HEK293 (cell line): ENCODE data around the gene ZNF227.
A peak's percentile ranks its signal among the peaks of the same experiment; 100 is the strongest.

Source experiments
- CTCF ChIA-PET: fragments of 350-600 bp; formaldehyde crosslinking; extraction: SDS; loops from one replicate; lab custom pipeline; 2021; ENCODE audit warnings: antibody characterized with exemption; lab: Yijun Ruan, JAX
- POLR2A ChIA-PET: fragments of 300-600 bp; formaldehyde crosslinking; extraction: SDS; loops from one replicate; lab custom pipeline; 2020; ENCODE audit warnings: antibody characterized with exemption, inconsistent platforms; lab: Yijun Ruan, JAX
- H3K27ac ChIP-seq: fragments of 200-500 bp; sonication (Bioruptor generic); 2 replicates; pipeline ENCODE4 v1.5.1; 2014; ENCODE audit warnings: low read depth, low read length, control low read depth, inconsistent platforms; ENCODE audit errors: extremely low read depth
- H3K36me3 ChIP-seq, 2 experiments: fragments of 200-500 bp in 1 of 2; sonication (Bioruptor generic) in 1 of 2; 1 replicate in 1 of 2; 2 replicates in 1 of 2; pipeline ENCODE4 v1.5.1; 2014 to 2017; ENCODE audit warnings: inconsistent platforms in 2 of 2, low read length in 2 of 2; ENCODE audit not compliant: control insufficient read depth in 2 of 2, insufficient read depth in 1 of 2
- H3K4me1 ChIP-seq: fragments of 200-500 bp; sonication (Bioruptor generic); 2 replicates; pipeline ENCODE4 v1.5.1; 2014; ENCODE audit warnings: mild to moderate bottlenecking, low read length, inconsistent platforms; ENCODE audit not compliant: control insufficient read depth, insufficient read depth
- H3K4me3 ChIP-seq: 2 replicates; pipeline ENCODE4 v1.5.1; 2011; ENCODE audit warnings: low read depth, mild to moderate bottlenecking, control low read depth, low read length, moderate library complexity
- H3K9me3 ChIP-seq: fragments of 200-500 bp; sonication (Bioruptor generic); 2 replicates; pipeline ENCODE4 v1.5.1; 2014; ENCODE audit warnings: low read depth, low read length, inconsistent platforms; ENCODE audit not compliant: control insufficient read depth, insufficient read depth
- AEBP2 ChIP-seq: fragments of 450-650 bp; formaldehyde crosslinking; IDR thresholded peaks from 2 replicates; pipeline ENCODE4 v1.5.1; 2016; ENCODE audit warnings: missing biosample characterization, missing genetic modification characterization, borderline replicate concordance
- BCL11B ChIP-seq: fragments of 450-650 bp; formaldehyde crosslinking; IDR thresholded peaks from 2 replicates; pipeline ENCODE4 v1.5.1; 2016; ENCODE audit warnings: low read depth, missing biosample characterization, missing genetic modification characterization
- GLIS2 ChIP-seq: fragments of 450-650 bp; formaldehyde crosslinking; IDR thresholded peaks from 2 replicates; pipeline ENCODE4 v1.5.1; 2016; ENCODE audit warnings: missing biosample characterization, missing genetic modification characterization
- HOXA7 ChIP-seq: sonication (generic); formaldehyde crosslinking; IDR thresholded peaks from 2 replicates; pipeline ENCODE4 v1.8.1; 2022; ENCODE audit warnings: missing genetic modification reagents, borderline replicate concordance
- SP7 ChIP-seq: fragments of 450-650 bp; formaldehyde crosslinking; IDR thresholded peaks from 2 replicates; pipeline ENCODE4 v1.5.1; 2016; ENCODE audit warnings: missing biosample characterization, missing genetic modification characterization
- ZBTB21 ChIP-seq: fragments of 450-650 bp; formaldehyde crosslinking; IDR thresholded peaks from 2 replicates; pipeline ENCODE4 v1.5.1; 2017; ENCODE audit warnings: missing biosample characterization, missing genetic modification characterization
- ZFP41 ChIP-seq: fragments of 450-650 bp; formaldehyde crosslinking; IDR thresholded peaks from 2 replicates; pipeline ENCODE4 v1.5.1; 2016; ENCODE audit warnings: missing biosample characterization, missing genetic modification characterization, borderline replicate concordance
- ZNF133 ChIP-seq: fragments of 450-650 bp; formaldehyde crosslinking; IDR thresholded peaks from 2 replicates; pipeline ENCODE4 v1.5.1; 2016; ENCODE audit warnings: missing biosample characterization, missing genetic modification characterization
- ZNF140 ChIP-seq: fragments of 450-650 bp; formaldehyde crosslinking; IDR thresholded peaks from 2 replicates; pipeline ENCODE4 v1.5.1; 2016; ENCODE audit warnings: missing biosample characterization, missing genetic modification characterization
- ZNF175 ChIP-seq: fragments of 450-650 bp; formaldehyde crosslinking; IDR thresholded peaks from 2 replicates; pipeline ENCODE4 v1.5.1; 2016; ENCODE audit warnings: missing biosample characterization, missing genetic modification characterization
- ZNF23 ChIP-seq: fragments of 450-650 bp; formaldehyde crosslinking; IDR thresholded peaks from 2 replicates; pipeline ENCODE4 v1.5.1; 2016; ENCODE audit warnings: missing biosample characterization, missing genetic modification characterization, borderline replicate concordance
- ZNF280C ChIP-seq: fragments of 450-650 bp; formaldehyde crosslinking; IDR thresholded peaks from 2 replicates; pipeline ENCODE4 v1.5.1; 2016; ENCODE audit warnings: missing biosample characterization, missing genetic modification characterization
- ZNF394 ChIP-seq: fragments of 450-650 bp; formaldehyde crosslinking; IDR thresholded peaks from 2 replicates; pipeline ENCODE4 v1.5.1; 2016; ENCODE audit warnings: missing biosample characterization, missing genetic modification characterization, mild to moderate bottlenecking, moderate library complexity, borderline replicate concordance
- ZNF449 ChIP-seq: fragments of 450-650 bp; formaldehyde crosslinking; IDR thresholded peaks from 2 replicates; pipeline ENCODE4 v1.5.1; 2017; ENCODE audit warnings: missing biosample characterization, mild to moderate bottlenecking, missing genetic modification characterization, moderate library complexity
- ZNF514 ChIP-seq: fragments of 450-650 bp; formaldehyde crosslinking; IDR thresholded peaks from 2 replicates; pipeline ENCODE4 v1.5.1; 2016; ENCODE audit warnings: missing biosample characterization, missing genetic modification characterization
- ZNF544 ChIP-seq: fragments of 450-650 bp; formaldehyde crosslinking; IDR thresholded peaks from 2 replicates; pipeline ENCODE4 v1.5.0; 2017; ENCODE audit warnings: missing biosample characterization, missing genetic modification characterization
- ZNF555 ChIP-seq: fragments of 450-650 bp; formaldehyde crosslinking; conservative IDR thresholded peaks from 2 replicates; pipeline ENCODE4 v1.5.1; 2017; ENCODE audit warnings: missing biosample characterization, mild to moderate bottlenecking, missing genetic modification characterization, inconsistent platforms
- ZNF629 ChIP-seq: fragments of 450-650 bp; formaldehyde crosslinking; IDR thresholded peaks from 2 replicates; pipeline ENCODE4 v1.5.1; 2017; ENCODE audit warnings: missing biosample characterization, missing genetic modification characterization
- ZNF843 ChIP-seq: fragments of 450-650 bp; formaldehyde crosslinking; IDR thresholded peaks from 2 replicates; pipeline ENCODE4 v1.5.1; 2016; ENCODE audit warnings: missing biosample characterization, missing genetic modification characterization
- ZSCAN18 ChIP-seq: fragments of 450-650 bp; formaldehyde crosslinking; IDR thresholded peaks from 2 replicates; pipeline ENCODE4 v1.5.1; 2016; ENCODE audit warnings: missing biosample characterization, missing genetic modification characterization
- TF ChIP-seq, protein P1 (sequence below): fragments of 450-650 bp; formaldehyde crosslinking; IDR thresholded peaks from 2 replicates; pipeline ENCODE4 v1.5.1; 2016; ENCODE audit warnings: missing biosample characterization, missing genetic modification characterization
- TF ChIP-seq, protein P2 (sequence below): fragments of 450-650 bp; formaldehyde crosslinking; IDR thresholded peaks from 2 replicates; pipeline ENCODE4 v1.5.1; 2017; ENCODE audit warnings: missing biosample characterization, missing genetic modification characterization
- TF ChIP-seq, protein P3 (sequence below): sonication (generic); formaldehyde crosslinking; IDR thresholded peaks from 2 replicates; pipeline ENCODE4 v1.8.1; 2022; ENCODE audit warnings: mild to moderate bottlenecking, moderate library complexity, missing genetic modification reagents
- TF ChIP-seq, protein P4 (sequence below): fragments of 450-650 bp; formaldehyde crosslinking; IDR thresholded peaks from 2 replicates; pipeline ENCODE4 v1.5.1; 2016; ENCODE audit warnings: missing biosample characterization, missing genetic modification characterization

The ZNF227 gene

DNA sequence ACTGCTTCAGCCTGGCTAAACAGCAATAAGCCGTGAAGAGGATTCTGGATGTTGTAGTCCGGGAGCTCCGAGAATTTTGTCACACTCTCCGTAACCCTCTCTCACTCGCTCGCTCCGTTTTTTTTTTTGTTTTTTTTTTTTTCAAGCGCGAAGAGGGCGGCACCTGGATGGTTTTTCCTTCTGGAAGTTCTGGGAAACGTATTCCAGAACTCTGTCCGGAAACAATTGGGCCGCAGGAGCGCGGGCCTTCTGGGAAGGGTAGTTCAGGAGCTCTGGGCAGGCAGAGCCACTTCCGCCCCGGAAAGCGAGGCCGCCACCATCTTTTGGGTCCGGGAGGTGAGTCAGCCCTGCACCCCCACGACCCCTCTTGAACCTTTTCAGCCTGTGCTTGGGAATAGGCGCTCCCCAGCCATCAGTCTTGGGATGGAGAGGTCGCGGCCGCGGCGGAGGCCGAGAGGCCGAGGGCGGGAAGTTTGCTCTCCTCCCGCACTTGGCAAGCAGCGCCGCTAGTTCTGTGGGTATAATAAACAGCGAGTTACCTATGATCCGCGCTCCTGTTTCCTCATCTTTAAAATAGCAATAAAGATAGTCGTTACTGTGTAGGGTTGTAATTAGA is at the start of gene ZNF227 (continued):
- TF ChIP-seq ZNF394 (tag by site-specific recombination): no peak
- TF ChIP-seq SP7 (tag by site-specific recombination): no peak; the same call in 1 of the 2 replicates
- TF ChIP-seq, protein P1, sequence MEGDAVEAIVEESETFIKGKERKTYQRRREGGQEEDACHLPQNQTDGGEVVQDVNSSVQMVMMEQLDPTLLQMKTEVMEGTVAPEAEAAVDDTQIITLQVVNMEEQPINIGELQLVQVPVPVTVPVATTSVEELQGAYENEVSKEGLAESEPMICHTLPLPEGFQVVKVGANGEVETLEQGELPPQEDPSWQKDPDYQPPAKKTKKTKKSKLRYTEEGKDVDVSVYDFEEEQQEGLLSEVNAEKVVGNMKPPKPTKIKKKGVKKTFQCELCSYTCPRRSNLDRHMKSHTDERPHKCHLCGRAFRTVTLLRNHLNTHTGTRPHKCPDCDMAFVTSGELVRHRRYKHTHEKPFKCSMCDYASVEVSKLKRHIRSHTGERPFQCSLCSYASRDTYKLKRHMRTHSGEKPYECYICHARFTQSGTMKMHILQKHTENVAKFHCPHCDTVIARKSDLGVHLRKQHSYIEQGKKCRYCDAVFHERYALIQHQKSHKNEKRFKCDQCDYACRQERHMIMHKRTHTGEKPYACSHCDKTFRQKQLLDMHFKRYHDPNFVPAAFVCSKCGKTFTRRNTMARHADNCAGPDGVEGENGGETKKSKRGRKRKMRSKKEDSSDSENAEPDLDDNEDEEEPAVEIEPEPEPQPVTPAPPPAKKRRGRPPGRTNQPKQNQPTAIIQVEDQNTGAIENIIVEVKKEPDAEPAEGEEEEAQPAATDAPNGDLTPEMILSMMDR: no peak
- TF ChIP-seq, protein P2, sequence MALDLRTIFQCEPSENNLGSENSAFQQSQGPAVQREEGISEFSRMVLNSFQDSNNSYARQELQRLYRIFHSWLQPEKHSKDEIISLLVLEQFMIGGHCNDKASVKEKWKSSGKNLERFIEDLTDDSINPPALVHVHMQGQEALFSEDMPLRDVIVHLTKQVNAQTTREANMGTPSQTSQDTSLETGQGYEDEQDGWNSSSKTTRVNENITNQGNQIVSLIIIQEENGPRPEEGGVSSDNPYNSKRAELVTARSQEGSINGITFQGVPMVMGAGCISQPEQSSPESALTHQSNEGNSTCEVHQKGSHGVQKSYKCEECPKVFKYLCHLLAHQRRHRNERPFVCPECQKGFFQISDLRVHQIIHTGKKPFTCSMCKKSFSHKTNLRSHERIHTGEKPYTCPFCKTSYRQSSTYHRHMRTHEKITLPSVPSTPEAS (tag by site-specific recombination): peak; percentile 83
- TF ChIP-seq ZFP41: no peak
- peak; percentile 76; the same call in 1 of the 2 replicates for TF ChIP-seq HOXA7 (CRISPR knock-in tag)
- TF ChIP-seq ZNF843: no peak; the same call in none of the 2 replicates
- no peak; the same call in 1 of the 2 replicates for TF ChIP-seq ZSCAN18 (tag by site-specific recombination)
- no peak for TF ChIP-seq AEBP2
- TF ChIP-seq ZNF140 (tag by site-specific recombination): no peak
- TF ChIP-seq, protein P3, sequence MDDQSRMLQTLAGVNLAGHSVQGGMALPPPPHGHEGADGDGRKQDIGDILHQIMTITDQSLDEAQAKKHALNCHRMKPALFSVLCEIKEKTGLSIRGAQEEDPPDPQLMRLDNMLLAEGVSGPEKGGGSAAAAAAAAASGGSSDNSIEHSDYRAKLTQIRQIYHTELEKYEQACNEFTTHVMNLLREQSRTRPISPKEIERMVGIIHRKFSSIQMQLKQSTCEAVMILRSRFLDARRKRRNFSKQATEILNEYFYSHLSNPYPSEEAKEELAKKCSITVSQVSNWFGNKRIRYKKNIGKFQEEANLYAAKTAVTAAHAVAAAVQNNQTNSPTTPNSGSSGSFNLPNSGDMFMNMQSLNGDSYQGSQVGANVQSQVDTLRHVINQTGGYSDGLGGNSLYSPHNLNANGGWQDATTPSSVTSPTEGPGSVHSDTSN (CRISPR knock-in tag): 0 out of 2 replicates have a peak, but pooled peaks have one; percentile 38
- TF ChIP-seq ZNF544 (tag by site-specific recombination): no peak
- no peak for TF ChIP-seq GLIS2 (tag by site-specific recombination)
- TF ChIP-seq ZNF449: no peak
- TF ChIP-seq ZNF629: no peak

DNA sequence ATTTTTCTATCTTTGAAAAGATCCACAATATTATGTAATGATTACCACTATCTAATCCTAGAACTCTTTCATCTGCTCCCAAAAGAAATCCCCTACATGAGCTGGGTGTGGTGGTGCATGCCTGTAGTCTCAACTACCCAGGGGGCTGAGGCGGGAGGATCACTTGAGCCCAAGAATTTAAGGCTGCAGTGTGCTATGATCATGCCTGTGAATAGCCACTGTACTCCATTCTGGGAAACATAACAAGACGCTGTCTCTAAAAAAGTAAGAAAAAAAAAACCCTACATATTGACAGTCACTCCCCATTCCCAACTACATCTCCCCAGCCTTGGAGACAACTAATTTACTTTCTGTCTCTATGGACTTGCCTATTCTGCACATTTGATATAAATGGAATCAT is 48.5 kb upstream of the ZNF227 start:
- Histone ChIP-seq H3K27ac (peak overlapping the region; percentile 73), H3K4me1 (peaks cover 32% of the 10 kb centered on the region), H3K9me3 (peaks cover 20% of the 10 kb centered on the region), H3K36me3 (peaks cover 28 to 44% of the 10 kb centered on the region in 2 experiments), H3K4me3 (no peak overlapping the region)
- ChIA-PET POLR2A (interaction anchor here (1.0 to 6.4 kb wide), 12 partner anchors 13 to 336 kb away, joined by 3 to 143 read pairs (median 14); partner anchors contain the start of genes ZNF180, ZNF221, ZNF224 and ZNF225), CTCF (interaction anchor here (0.5 to 1.2 kb wide), 5 partner anchors 157 to 407 kb away, joined by 3 to 4 read pairs (median 3); no protein-coding TSS in a partner anchor)
- TF ChIP-seq ZBTB21 (peak; percentile 10; the same call in 1 of the 2 replicates), ZNF175 (no peak), BCL11B (tag by site-specific recombination) (no peak), ZNF23 (0 out of 2 replicates have a peak, but pooled peaks have one; percentile 63), ZNF280C (no peak), ZNF555 (tag by site-specific recombination) (no peak), ZNF514 (tag by site-specific recombination) (0 out of 2 replicates have a peak, but pooled peaks have one; percentile 3), ZNF133 (0 out of 2 replicates have a peak, but pooled peaks have one; percentile 19)
- TF ChIP-seq, protein P4, sequence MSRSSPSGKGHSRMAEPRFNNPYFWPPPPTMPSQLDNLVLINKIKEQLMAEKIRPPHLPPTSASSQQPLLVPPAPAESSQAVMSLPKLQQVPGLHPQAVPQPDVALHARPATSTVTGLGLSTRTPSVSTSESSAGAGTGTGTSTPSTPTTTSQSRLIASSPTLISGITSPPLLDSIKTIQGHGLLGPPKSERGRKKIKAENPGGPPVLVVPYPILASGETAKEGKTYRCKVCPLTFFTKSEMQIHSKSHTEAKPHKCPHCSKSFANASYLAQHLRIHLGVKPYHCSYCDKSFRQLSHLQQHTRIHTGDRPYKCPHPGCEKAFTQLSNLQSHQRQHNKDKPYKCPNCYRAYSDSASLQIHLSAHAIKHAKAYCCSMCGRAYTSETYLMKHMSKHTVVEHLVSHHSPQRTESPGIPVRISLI (tag by site-specific recombination): peak; percentile 11; the same call in 1 of the 2 replicates
